GM10266 (cell line): Measurements from ENCODE around the gene ADAMTS19.

Experiments used
- DNase-seq: peaks from one replicate; pipeline ENCODE4 v3.0.0; 2012; ENCODE audit errors: extremely low spot score
- TF ChIP-seq, protein P1 (sequence below): IDR thresholded peaks from 2 replicates; pipeline ENCODE4 v1.5.1; 2012; ENCODE audit warnings: mild to moderate bottlenecking, low read depth; ENCODE audit not compliant: control insufficient read depth, insufficient read depth; ENCODE audit errors: missing control alignments

The ADAMTS19 gene

DNA sequence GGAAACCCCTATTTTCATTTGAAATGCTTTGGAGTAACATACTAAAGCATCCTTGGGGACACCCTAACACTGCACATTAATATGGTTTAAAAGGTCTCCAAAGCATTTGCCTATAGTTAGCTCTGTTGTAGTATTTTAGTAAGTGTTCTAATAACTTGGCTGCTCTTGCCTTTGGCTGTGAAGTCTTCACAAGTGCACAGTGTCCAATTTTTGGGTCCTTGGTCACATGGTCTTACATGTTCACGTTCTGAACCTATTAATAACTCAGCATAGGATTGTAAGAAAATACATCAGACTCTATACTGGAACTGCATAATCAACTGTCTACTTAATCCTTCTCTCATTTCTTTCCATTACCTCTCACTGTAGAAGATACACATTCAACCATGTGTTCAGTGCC lies 17.4 kb downstream of the ADAMTS19 start:
- TF ChIP-seq, protein P1, sequence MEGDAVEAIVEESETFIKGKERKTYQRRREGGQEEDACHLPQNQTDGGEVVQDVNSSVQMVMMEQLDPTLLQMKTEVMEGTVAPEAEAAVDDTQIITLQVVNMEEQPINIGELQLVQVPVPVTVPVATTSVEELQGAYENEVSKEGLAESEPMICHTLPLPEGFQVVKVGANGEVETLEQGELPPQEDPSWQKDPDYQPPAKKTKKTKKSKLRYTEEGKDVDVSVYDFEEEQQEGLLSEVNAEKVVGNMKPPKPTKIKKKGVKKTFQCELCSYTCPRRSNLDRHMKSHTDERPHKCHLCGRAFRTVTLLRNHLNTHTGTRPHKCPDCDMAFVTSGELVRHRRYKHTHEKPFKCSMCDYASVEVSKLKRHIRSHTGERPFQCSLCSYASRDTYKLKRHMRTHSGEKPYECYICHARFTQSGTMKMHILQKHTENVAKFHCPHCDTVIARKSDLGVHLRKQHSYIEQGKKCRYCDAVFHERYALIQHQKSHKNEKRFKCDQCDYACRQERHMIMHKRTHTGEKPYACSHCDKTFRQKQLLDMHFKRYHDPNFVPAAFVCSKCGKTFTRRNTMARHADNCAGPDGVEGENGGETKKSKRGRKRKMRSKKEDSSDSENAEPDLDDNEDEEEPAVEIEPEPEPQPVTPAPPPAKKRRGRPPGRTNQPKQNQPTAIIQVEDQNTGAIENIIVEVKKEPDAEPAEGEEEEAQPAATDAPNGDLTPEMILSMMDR, result no peak
- no peak for DNase-seq

DNA sequence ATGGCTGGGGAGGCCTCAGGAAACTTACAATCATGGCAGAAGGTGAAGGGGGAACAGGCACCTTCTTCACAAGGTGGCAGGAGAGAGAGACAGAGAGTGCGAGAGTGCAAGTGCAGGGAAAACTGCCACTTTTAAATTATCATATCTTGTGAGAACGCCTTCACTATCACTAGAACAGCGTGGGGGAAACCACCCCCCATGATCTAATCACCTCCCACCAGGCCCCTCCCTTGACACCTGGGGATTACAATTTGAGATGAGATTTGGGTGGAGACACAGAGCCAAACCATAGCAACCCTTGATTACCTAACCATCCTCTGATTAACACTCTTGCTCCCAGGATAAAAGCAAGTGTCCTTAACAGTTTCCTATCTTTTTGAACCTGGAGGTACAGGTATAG lies 21.1 kb downstream of the ADAMTS19 start:
- no peak for DNase-seq
- TF ChIP-seq, protein P1, result no peak

DNA sequence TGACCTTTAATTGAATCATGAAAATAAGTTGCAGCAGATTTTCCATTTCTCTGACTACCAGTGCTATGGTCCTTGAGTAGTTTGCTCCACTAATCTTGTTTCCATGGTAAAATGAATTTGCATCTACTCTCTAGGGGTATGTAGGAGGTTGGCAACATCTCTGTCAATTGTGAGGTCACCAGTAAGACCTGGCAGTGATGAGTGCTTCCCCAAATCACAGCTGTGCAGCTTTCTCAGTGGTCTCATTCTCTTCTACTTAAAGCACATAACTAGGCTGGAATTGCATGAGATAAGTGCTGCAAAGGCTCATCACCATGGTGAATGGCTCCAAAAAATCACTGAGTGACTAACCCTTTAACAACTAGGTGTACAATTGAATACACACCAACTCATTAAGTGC lies 36.3 kb downstream of the ADAMTS19 start:
- no peak for DNase-seq
- TF ChIP-seq, protein P1, result no peak

DNA sequence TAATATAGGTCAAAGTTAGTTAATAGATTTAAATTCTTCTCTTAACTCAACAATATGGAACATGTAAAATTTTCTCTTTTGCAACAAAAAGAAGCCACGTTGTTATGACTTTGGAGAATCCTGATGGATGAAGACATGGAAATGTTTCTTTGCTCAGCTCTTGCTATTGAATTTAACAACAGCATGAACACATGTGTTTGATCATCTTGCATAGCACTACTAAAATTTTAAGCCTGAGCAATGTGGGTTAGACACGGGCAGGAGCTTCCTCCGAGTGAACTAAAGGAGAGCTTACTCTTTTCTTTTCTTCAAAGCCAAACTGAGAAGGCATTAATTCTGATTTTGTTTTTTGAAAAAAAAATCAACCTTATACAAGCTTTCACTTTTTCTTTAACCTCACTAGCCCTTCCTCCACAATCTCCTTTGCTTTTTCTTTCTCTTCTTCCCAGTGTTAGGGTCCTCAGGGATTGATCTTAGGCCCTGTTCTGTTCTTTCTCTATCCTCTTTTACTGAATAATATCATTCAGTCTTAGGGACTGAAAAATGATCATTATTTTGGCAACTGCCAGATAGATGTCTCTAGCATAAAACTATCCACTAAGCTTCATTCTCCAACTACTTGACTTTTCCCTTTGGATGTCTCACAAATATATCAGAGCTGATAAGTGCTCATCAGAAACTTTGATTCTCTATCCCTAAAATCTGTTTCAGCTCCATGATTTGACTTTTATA lies 36.9 kb downstream of the ADAMTS19 start:
- no peak for DNase-seq
- TF ChIP-seq, protein P1, result no peak

DNA sequence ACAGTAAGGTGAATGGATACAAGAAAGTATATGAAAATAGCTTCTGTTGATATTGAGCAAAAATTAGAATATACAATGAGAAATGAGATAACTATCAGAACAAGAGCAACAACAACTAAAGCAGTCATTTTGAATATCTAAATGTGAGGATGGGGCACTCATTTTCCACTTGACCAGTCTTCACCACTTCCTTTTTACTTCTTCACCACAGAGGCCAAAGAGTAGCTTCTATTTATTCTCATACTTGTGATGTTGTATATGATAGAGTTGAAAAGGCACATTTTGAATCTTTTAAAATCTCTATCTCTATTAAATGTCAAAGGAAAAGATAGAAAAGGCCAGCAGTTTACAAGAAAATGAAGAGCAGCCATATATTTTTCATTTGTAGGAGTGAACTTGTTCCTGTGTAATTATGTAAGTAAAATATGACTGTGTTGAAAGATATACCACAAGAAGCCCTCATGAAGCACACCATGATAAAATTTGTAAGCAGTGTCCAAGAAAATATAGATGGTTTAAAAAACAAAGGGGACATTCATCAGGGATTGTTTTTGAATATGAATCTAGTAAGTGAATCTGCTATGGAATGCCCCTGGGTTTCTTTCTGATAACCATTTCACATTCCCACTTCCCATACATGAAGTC lies 39.2 kb downstream of the ADAMTS19 start:
- no peak for DNase-seq
- TF ChIP-seq, protein P1, result no peak

DNA sequence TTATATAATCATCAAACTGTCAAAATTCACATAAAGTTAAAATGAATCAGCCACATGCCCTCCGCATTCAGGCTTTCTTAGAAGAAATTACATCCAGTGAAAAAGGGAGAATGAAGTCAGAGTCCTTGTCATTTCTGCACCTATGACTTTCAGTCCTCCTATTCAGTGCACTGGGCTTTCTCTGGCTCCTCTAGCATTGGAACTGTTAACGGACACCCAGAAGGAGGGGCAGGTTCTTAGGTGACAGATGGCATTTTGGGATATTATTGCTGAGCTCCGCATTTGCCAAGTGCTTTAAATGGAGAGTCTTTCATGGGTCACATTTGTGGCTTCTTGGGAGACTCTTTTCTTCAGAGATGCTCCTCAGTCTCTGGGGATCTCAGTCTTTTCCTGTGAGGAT lies 40.0 kb downstream of the ADAMTS19 start:
- TF ChIP-seq, protein P1, result no peak
- DNase-seq, result no peak

DNA sequence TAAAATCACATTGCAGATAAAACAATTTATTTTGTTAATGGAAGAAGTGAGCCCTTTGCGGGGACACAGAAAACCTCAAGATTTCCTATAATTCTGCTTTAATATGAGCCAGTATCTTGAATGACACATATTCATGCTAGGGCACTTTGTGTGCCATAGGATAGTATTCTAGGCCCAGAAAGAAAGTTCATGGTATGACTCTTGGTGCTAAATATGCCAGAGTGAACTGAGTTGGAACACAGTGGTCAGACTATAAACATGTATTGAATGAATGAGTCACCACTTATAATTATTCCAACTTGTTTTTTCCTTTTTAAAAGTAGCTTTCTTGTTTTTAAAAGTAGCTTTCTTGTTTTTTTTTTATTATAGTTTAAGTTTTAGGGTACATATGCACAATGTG lies 46.0 kb downstream of the ADAMTS19 start:
- TF ChIP-seq, protein P1, result no peak

More for the DNA sequence above, 46.0 kb downstream of the ADAMTS19 start:
- no peak for DNase-seq
